ENCODE results near the gene ARID2.
A peak's percentile ranks its signal among the peaks of the same experiment; 100 is the strongest.

ARID2 gene

GRCh38 chr12:45729233-45730083, at the start of gene ARID2:
ARID2 (plus strand) TSS chr12:45729706; CDS start chr12:45729837, 131 bp downstream.
- no peak for DNase-seq (ENCODE audit: low read depth in 2 of 2)

GRCh38 chr12:45680362-45680761, 49.1 kb upstream of the ARID2 start:
- DNase-seq (ENCODE audit: low read depth in 2 of 2) = no peak

- DNase-seq (ENCODE audit: low read depth in 2 of 2) = no peak
Measured at GRCh38 chr12:45681465-45681864, 48.0 kb upstream of the ARID2 start.

GRCh38 chr12:45685680-45686079, 43.8 kb upstream of the ARID2 start:
- no peak for DNase-seq (ENCODE audit: low read depth in 2 of 2)

- DNase-seq (ENCODE audit: low read depth in 2 of 2) = no peak
Measured at GRCh38 chr12:45687081-45688015, 42.2 kb upstream of the ARID2 start.

- DNase-seq (ENCODE audit: low read depth in 2 of 2) = no peak
Measured at GRCh38 chr12:45688183-45688582, 41.3 kb upstream of the ARID2 start.

GRCh38 chr12:45695035-45695434, 34.5 kb upstream of the ARID2 start:
- no peak for DNase-seq (ENCODE audit: low read depth in 2 of 2)

GRCh38 chr12:45695606-45696005, 33.9 kb upstream of the ARID2 start:
- DNase-seq (ENCODE audit: low read depth in 2 of 2) = no peak

GRCh38 chr12:45696049-45696448, 33.5 kb upstream of the ARID2 start:
- no peak for DNase-seq (ENCODE audit: low read depth in 2 of 2)

GRCh38 chr12:45697371-45697770, 32.1 kb upstream of the ARID2 start:
- no peak for DNase-seq (ENCODE audit: low read depth in 2 of 2)

GRCh38 chr12:45701296-45701695, 28.2 kb upstream of the ARID2 start:
- no peak for DNase-seq (ENCODE audit: low read depth in 2 of 2)

GRCh38 chr12:45703942-45704341, 25.6 kb upstream of the ARID2 start:
- DNase-seq (ENCODE audit: low read depth in 2 of 2) = no peak

- DNase-seq (ENCODE audit: low read depth in 2 of 2) = no peak
Measured at GRCh38 chr12:45704968-45705367, 24.5 kb upstream of the ARID2 start.

- no peak for DNase-seq (ENCODE audit: low read depth in 2 of 2)
Measured at GRCh38 chr12:45705404-45705803, 24.1 kb upstream of the ARID2 start.

GRCh38 chr12:45707241-45707857, 22.2 kb upstream of the ARID2 start:
- DNase-seq (ENCODE audit: low read depth in 2 of 2) = no peak

- DNase-seq (ENCODE audit: low read depth in 2 of 2) = no peak
Measured at GRCh38 chr12:45708363-45708762, 21.1 kb upstream of the ARID2 start.

- DNase-seq (ENCODE audit: low read depth in 2 of 2) = no peak
Measured at GRCh38 chr12:45708901-45709300, 20.6 kb upstream of the ARID2 start.

- no peak for DNase-seq (ENCODE audit: low read depth in 2 of 2)
Measured at GRCh38 chr12:45712319-45712718, 17.2 kb upstream of the ARID2 start.

GRCh38 chr12:45713078-45713477, 16.4 kb upstream of the ARID2 start:
- DNase-seq (ENCODE audit: low read depth in 2 of 2) = peak in 1 of 2 experiments; percentile 40

- DNase-seq (ENCODE audit: low read depth in 2 of 2) = no peak
Measured at GRCh38 chr12:45718306-45718705, 11.2 kb upstream of the ARID2 start.

- DNase-seq (ENCODE audit: low read depth in 2 of 2) = no peak
Measured at GRCh38 chr12:45720069-45720468, 9.4 kb upstream of the ARID2 start.

- DNase-seq (ENCODE audit: low read depth in 2 of 2) = no peak
Measured at GRCh38 chr12:45721369-45721768, 8.1 kb upstream of the ARID2 start.
